Inferior parietal cortex (tissue), 1 donor: ENCODE measurements around the gene UGT3A2.
A peak's percentile ranks its signal among the peaks of the same experiment; 100 is the strongest.
"Not testable (repeated sequence)": the region's sequence is repeated elsewhere in the genome, so short reads cannot be mapped to it uniquely, and the experiment has no call there.

Experiments used
- DNase-seq: peaks from one replicate; pipeline ENCODE4 v3.0.0-alpha.2; 2016; ENCODE audit errors: extremely low spot score

The UGT3A2 gene

DNA sequence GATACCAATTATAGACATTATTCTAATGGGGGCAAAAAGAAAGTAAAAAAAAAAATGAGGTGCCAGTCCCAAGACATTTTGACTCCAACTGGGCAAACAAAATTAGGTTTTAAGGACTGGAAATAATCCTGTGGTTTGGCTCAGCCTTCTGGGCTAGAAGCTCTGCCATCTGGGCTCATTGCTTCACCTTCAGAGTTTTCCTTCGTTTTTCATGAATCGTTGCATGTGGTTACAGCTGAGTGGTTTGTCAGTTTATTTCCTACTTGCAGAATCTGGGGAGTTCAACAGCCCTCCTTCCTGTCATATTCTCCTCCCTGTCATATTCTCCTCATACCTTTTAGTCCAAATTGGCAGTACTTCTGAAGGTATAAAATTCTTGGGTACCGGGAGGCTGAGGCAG is 12.0 kb downstream of the UGT3A2 start:
- no peak for DNase-seq

DNA sequence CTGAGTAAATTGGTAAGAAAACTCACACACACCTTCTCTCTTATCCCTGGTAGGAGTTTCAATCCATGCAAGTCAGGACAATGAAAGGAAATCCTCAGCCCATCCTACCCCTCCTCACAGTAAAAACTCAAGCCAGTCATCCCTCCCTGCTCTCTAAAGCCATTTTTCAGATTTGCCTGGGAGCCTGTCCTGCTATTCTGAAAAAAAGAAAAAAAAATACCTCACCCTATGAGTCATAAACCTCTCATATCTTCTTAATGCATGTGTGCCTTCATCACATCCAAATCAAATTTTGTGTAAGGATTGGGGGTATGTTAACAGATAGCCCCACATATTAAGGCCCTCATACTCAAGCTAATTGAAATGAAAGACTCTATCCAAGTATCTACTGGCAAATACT is 14.1 kb downstream of the UGT3A2 start:
- no peak for DNase-seq

DNA sequence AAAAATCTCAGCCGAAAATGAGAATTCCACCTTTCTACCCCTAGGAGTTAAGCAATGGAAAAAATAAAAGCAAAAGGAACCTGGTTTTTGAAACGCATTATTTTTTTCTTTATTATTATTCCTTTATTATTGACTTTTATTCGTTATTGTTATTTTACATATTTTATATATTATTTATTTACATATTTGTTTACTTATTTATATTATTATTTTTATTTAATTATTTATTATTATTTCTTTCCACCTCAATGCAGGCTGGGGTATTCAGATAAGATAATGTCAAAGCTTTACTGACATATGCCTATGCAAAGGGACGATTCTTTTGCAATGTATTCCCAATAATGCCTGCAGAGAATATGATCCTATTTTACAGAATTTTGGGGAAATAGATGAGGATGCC is 16.7 kb downstream of the UGT3A2 start:
- DNase-seq = no peak

DNA sequence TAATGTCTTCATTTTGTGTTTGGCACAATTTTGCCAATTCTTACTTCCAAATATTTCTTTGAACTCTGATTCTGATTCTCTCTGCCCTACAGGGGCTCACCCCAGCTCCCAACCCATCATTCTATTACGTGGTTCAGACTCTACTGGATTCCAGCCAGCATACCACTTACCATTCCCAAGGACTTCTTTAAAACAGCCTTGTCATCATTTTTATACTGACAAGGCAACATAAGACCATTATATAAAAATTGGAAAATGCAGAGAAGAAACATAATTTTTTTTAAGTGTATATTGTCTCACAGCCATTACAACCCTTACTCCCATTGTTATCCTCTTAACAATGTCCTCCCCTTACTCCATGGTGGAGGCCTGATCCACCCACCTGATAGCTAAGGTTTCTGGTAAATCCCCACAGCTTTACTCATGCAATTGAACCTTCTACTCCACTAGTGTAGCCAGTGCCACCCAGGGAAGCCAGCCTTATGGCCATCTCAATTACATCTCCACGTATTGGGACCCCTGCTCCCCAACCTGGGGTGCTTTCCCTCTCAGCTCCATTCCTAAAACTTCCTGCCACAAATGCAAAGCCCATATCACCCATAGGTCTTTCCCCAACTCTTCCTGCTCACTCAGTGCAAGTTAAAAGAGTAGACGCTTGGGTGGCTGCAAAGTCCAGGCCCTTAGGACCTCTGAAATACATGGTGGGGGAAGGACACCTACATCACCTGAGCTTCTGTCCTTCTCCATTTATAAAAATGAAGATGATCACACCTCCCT is 19.1 kb downstream of the UGT3A2 start:
- no peak for DNase-seq

DNA sequence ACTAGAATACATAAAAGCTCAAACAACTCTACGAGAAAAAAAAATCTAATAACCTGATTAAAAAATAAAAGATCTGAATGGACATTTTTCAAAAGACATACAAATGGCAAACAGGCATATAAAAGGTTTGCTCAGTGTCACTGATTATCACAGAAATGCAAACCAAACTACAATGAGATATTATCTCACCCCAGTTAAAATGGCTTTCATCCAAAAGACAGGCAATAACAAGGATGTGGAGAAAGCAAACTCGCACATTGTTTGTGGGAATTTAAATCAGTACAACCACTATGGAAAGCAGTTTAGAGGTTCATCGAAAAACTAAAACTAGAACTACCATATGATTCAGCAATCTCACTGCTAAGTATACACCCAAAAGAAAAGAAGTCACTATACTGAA is 20.8 kb downstream of the UGT3A2 start:
- no peak for DNase-seq

DNA sequence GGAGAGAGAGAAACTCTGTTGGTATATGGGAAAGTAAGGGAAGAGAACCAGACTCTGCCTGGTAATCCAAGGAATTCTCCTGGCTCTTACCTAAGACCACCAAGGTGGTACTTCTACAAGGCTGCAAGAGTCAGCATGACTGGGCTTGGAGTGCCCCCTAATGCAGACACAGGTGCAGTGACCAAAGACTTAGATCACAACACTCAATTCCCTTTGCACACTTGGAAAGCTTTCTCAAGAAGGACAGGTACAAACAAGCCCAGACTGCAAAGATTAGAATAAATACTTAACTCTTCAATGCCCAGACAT is 25.2 kb downstream of the UGT3A2 start:
- DNase-seq = no peak

DNA sequence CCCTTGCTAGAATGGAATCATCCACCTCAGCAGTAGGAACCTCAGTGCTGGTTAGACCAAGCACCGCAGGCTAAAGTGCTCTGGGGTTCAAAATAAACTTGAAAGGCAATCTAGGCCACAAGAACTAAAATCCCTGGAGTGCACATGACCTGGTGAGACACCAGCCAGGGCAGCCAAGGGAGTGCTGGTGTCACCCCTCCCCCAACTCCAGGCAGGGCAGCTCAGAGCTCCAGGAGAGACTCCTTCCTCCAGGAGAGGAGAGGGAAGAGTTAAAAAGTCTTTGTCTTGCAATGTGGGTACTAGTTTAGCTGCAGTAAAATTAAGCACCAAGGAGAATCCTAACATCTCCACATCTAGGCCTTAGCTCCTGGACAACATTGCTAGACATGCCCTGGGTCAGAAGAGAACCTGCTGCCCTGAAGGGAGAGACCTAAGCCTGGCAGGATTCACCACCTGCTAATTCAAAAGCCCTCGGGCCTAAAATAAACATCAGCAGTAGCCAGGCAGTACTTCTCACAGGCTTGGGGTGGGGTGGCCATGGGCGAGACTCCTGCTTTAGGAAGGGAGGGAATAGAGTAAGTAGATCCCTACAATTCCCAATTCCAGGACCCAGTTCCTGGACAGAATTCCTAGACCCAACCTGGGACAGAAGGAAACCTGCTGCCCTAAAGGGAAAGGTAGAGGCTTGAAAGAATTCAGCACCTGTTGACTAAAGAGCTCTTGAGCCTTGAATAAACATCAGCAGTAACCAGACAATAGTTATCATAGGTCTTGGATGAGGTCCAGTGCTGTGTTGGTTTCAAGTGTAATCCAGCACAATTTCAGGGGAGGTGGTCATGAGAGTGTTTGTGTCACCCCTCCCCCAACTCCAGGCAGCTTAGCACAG is 25.8 kb downstream of the UGT3A2 start:
- DNase-seq = no peak

DNA sequence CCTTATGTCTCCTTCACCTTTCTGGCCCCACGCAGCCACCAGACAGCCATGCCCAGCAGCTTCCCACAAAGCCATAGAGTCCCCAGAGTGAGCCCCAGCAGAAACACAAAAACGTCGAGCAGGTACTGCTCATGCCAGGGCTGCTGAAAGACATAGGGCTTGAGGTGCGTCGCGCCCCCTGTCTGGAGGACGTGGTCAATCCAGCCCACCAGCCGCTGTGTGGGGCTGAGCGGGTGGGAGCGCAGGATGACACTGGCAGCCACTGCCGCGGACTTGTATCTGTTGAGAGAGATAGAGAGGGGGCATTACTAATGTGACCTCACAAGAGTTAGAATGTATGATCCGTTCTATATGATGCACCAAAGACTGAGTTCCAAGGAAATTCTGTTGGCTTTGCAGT is 31.0 kb downstream of the UGT3A2 start:
- DNase-seq = no peak

DNA sequence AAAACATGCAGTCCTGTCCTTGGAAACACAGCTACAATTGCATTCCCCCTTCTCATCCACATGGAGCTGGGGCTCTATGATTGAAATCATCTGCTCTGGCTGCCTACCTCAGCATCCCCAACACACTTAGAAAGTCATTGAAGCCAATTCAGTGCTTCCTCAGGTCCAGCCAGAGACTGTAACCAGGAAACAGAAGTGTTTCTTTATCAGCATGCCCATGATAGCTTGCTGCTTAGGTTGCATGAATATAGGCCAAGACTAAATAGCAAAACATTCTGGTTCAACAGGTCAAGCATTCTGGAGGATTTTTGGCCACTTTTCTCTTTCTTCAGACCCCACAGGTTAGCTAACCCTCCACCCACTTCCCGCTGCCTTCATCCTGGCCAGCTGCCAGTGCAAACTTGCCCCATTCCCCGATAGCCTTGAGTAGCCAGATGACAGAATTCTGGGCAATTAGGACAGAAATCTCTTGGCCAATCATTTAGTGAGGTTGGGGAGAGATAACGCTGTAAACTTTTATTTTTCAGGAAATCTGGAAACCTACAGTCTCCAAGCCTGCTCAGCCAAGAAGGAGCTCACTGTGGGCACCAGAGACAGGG is 32.0 kb downstream of the UGT3A2 start:
- DNase-seq = not testable (repeated sequence)

DNA sequence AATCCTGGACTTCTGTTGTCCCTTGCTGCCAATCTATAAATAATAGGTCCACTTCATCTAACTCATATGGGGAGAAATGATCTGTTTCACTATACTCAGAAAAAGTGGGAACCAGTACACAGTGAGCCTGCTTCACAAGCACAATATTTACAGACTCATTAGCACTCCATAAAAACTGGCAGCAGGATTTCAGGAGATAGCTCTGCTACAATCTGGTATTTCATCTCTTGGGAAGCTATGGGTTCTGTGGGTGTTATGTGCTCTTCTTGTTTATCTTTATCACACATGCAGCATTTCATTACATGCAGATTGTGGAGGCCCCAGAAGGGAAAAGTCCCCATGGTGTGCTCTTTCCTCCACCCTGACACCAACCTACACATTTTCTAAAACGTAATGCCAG is 33.2 kb downstream of the UGT3A2 start:
- no peak for DNase-seq

DNA sequence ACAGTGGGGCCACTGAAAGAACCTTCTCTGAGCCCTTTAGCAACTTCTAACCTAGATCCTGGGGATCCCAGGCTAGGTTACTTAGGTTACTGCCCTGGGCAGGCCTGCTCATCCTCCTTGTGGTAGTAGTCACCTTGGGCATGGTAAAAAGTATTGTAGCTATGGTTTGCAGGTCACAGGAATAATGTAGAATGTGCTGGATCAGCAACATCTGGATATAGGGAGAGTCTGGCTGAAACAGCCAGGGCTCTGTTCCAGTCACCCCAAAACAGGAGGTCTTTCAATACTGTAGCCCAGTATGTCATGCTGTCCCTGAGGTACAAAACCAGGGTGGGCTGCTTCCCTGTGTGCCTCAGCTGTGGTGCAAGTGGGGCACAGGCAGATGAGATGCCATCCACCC is 33.6 kb downstream of the UGT3A2 start:
- DNase-seq = no peak

DNA sequence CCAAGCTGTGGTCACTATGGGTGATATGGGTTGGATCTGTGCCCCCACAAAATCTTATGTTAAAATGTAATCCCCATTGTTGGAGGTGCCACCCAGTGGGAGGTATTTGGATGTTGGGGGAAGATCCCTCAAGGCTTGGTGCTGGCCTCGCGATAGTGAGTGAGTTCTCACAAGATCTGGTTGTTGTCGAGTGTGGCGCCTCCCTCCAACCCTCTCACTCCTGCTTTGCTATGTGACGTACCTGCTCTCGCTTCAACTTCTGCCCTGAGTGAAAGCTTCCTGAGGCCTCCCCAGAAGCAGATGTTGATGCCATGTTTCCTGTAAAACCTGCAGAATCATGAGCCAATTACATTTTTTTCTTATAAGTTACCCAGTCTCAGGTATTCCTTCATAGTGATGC is 35.5 kb downstream of the UGT3A2 start:
- no peak for DNase-seq

DNA sequence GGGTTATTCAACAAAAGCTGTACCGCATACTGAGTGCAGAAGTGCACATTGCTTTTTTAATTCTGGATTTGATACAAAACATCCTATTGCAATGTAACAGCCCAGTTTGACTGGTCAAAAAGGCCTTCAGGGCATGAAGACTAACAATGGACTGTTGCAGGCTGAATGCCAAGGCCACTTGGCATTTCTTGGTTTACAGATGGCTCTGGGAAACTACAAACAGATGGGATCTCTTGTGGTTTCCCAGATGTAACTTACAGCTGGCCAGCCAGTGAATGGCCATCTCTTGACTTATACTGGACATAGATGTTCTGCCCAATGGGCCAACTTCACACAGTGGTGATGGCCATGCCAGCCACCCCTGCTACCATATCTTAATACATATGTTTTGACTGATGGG is 36.8 kb downstream of the UGT3A2 start:
- DNase-seq = peak; percentile 63

DNA sequence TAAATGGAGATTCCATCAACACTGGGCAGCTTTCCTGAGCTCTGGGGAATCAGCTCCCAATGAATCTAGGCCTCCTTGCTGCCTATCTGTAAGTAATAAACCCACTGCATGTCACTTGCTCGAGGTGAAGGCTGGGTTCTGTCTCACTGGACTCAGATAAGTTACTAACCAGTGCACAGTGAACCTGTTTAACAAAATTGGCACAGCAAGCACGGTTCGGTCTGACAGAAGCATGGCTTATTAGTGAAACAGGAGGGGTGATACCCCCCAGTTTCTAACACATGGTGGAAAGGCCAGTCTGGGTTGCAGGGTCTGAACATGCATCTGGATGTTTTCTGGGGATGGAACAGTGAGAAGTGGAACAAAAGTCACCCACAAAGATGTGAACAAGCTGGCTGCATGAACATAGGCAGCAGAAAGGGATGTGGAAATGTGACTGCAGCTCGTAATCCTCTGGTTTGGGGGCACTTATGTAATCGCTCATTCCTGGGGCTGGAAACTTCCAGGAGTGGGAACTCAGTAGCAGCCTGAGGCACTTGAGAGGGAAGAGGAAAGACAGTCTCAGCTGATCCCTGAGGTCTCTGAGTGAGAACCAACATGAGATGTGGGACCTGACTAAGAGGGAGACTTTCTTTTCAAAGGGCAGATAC is 37.7 kb downstream of the UGT3A2 start:
- DNase-seq = no peak

DNA sequence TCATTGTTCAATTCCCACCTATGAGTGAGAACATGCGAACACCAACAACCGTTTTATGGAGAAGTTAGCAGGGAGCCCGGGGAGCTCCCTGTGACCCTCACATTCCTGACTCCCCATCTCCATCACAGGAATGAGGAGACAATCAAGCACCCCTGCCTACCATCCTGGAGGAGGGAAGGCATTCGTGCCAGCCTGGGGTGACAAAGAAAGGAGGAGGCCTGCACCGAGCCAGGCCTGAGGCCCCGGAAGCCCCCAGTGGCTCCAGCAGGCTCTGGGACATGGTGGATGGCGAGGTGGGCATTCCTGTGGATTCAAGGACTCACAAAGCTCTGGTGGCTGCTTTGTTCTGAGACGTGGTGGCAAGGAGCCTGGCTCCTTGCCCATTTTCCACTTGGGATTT is 39.0 kb downstream of the UGT3A2 start:
- no peak for DNase-seq

DNA sequence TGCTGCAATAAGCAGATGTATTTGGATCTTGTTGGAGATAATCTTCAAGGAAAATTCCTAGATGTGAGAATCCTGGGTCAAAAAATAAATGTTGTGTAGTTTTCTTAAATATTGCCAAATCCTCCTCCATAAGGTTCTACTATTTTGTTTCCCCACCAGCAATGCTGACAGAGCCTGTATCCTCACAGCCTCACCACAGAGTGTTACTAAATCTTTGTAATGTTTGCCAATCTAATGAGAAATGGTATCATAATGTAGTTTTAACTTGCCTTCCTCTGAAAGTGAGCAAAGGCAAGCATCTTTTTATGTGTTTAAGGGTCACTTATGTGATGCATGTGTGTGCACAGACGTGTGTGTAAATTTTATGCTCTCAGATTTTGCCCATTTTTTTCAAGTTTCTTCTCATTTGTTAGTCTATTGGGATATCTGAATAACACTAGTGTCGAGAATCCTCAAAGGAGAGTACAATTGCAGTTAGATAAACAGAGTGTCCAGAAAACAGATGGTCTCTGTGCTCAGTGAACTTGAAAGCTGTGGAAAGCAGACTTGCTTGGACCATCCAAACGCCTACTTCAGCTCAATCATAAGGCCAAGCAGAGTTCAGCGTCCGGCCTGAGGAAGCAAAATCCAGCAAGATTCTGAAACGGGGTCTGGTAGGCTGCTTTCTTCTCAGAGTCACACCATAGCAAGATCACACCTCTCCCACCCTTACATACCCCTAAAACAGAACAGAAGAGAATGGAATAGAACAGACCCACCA is 39.8 kb downstream of the UGT3A2 start:
- no peak for DNase-seq

DNA sequence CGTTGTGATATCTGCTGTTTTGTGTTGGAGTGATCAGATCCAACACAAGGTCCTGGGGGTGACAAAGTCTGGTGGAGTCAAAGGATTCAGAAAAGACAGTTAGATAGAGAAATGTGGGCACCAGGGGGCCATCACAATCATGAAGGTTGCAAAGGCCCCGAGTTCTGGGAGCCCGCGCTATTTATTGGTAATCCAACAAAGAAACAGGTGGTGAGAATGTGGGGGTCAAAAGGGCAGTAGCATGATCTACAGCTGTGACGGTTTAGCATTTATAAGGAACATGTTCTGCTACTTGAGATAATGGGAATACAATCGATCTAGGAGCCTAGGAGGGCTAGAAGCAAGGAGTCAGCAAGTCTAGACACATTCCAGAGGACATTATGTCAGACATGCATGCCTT is 44.4 kb downstream of the UGT3A2 start:
- DNase-seq = not testable (repeated sequence)

DNA sequence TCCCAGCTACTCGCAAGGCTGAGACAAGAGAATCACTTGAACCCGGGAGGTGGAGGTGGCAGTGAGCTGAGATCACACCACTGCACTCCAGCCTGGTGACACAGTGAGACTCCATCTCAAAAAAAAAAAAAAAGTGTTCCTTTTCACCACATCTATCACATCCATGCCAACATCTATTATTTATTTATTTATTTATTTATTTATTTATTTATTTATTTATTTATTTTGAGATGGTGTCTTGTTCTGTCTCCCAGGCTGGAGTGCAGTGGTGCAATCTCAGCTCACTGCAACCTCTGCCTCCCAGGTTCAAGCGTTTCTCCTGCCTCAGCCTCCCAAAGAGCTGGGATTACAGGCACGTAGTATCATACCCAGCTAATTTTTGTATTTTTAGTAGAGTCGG is 47.1 kb downstream of the UGT3A2 start:
- DNase-seq = not testable (repeated sequence)

DNA sequence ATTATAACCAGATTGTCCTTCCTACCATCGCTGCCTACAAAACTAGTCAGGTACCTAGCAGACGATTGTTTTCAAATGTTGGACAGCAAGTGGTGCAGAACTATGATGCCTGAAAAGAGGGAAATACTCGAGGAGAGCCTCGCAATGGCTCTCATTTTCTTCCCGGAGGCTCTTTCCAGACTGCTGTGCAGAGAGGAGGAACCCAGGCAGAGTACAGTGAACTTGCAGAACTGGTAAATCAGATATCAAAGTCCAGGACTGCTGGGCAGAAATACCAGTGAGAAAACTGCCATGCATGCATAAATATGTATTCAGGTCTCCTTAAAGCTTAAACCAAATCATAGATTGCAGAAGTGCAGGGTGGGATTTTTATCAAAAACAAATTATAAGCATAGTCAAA is 49.1 kb downstream of the UGT3A2 start:
- DNase-seq = no peak

DNA sequence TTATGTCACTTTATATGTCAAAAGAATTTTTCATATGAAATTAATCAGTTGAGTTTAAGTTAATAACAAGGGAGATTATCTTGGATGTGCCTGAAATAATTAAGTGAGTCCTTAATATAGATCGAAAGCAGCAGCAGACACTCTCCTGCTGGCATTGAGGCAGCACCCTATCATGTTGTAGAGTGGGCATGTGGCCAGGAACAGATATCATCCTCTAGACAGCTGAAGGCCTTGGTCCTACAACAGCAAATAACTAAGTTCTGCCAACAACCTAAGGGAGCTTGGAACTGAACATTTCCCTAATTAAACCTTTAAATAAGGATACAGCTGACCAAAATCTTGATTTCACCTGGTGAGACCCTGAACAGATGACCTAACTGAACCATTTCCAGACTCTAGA is 49.7 kb downstream of the UGT3A2 start:
- DNase-seq = no peak

DNA sequence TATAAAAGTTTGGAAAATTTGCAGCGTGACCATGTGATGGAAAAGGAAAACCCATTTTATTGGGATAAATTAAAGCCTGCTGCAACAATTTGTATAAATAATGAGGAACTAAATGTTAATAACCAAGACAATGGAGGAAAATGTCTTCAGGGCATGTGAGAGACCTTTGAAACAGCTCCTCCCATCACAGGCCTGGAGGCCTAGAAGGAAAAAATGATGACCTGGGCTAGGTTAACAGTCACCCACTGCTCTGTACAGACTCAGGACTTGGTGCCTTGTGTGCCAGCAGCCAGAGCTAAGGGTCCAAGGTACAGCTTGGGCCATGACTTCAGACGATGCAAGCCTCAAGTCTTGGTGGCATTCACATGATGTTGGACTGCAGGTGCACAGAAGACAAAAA is 53.5 kb downstream of the UGT3A2 start:
- DNase-seq = no peak

DNA sequence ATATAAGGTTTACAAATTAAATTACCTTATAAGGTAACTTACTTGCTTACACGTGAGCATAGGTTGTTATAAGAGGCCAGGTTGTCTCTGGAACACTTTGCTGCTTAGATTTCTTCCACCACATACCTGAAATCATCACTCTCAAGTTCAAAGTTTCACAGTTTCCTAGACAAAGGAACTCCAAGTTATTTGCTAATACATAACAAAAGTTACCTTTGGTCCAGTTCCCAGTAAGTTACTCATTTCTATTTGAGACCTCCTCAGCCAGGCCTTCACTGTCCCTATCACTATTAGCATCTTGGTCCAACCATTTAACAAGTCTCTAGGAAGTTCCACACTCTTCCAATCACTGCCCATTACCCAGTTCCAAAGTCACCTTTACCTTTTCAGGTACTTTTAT is 57.0 kb downstream of the UGT3A2 start:
- no peak for DNase-seq
